NK-92 treated with Interleukin-12 subunit alpha and Interleukin-12 subunit beta, amount 100 ng/mL, for 24 hours (cell line): ENCODE results near the gene SRSF1.
A peak's percentile ranks its signal among the peaks of the same experiment; 100 is the strongest.
"Not testable (repeated sequence)": the region's sequence is repeated elsewhere in the genome, so short reads cannot be mapped to it uniquely, and the experiment has no call there.

ENCODE experiments used
- DNase-seq: peaks from one replicate; lab custom pipeline; 2025; lab: John Stamatoyannopoulos, UW

SRSF1 gene

GRCh38 chr17:58006924-58007780, at the start of gene SRSF1:
SRSF1 (minus strand) TSS chr17:58007246; CDS start chr17:58007137, 109 bp downstream.
- peak; percentile 97 for DNase-seq

- no peak for DNase-seq
Measured at GRCh38 chr17:58056476-58056875, 49.4 kb upstream of the SRSF1 start.

GRCh38 chr17:58054641-58055040, 47.6 kb upstream of the SRSF1 start:
- DNase-seq: no peak

GRCh38 chr17:58052945-58053715, 46.1 kb upstream of the SRSF1 start:
- no peak for DNase-seq

- DNase-seq: no peak
Measured at GRCh38 chr17:58052407-58052806, 45.4 kb upstream of the SRSF1 start.

- DNase-seq: no peak
Measured at GRCh38 chr17:58051468-58051867, 44.4 kb upstream of the SRSF1 start.

GRCh38 chr17:58050966-58051365, 43.9 kb upstream of the SRSF1 start:
- no peak for DNase-seq

GRCh38 chr17:58049533-58049932, 42.5 kb upstream of the SRSF1 start:
- no peak for DNase-seq

- no peak for DNase-seq
Measured at GRCh38 chr17:58047376-58048150, 40.5 kb upstream of the SRSF1 start.

- DNase-seq: no peak
Measured at GRCh38 chr17:58046239-58047094, 39.4 kb upstream of the SRSF1 start.

GRCh38 chr17:58044256-58044655, 37.2 kb upstream of the SRSF1 start:
- not testable (repeated sequence) for DNase-seq

- DNase-seq: no peak
Measured at GRCh38 chr17:58043221-58044181, 36.5 kb upstream of the SRSF1 start.

GRCh38 chr17:58041161-58041560, 34.1 kb upstream of the SRSF1 start:
- no peak for DNase-seq

- no peak for DNase-seq
Measured at GRCh38 chr17:58040386-58040785, 33.3 kb upstream of the SRSF1 start.

GRCh38 chr17:58039975-58040374, 32.9 kb upstream of the SRSF1 start:
- DNase-seq: no peak

- no peak for DNase-seq
Measured at GRCh38 chr17:58032691-58033415, 25.8 kb upstream of the SRSF1 start.

GRCh38 chr17:58028578-58028977, 21.5 kb upstream of the SRSF1 start:
- no peak for DNase-seq

GRCh38 chr17:58020401-58020800, 13.4 kb upstream of the SRSF1 start:
- DNase-seq: no peak

- DNase-seq: no peak
Measured at GRCh38 chr17:58019521-58019920, 12.5 kb upstream of the SRSF1 start.

- DNase-seq: no peak
Measured at GRCh38 chr17:58019039-58019438, 12.0 kb upstream of the SRSF1 start.
